ENCODE results near the gene LDLRAD3. TPM values are rescaled to one million over a fixed set of nuclear protein-coding genes. Genes with fewer than 3 reads are reported as not detected.

The LDLRAD3 gene
- total and polyA plus RNA-seq, 7 experiments from 2014 or later: 0.08 to 6.9 (median 0.41) TPM; not detected in 3

DNA sequence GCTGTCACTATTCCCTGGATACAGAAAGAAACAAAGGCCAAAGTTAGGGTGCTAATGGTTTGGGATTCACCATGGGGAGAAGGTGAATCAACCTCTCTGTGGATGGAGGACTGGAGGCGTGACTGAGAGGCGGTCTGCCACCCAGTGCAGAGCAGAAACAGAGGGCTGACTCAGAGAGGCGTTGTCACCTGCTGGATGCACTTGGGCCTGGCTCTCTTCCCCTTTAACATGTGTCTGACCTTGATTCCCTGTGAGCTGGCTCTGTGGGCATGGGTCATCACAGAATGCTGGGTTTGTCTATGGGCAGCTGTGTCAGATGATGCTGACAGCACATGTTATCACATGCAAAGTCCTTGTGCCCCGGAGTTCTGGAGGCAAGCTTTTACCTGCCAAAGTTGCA lies 75.9 kb downstream of the LDLRAD3 start:
- Histone ChIP-seq H3K27me3 (ENCODE audit: control insufficient read depth in 2 of 2, insufficient read depth in 2 of 2, low read length in 2 of 2) (no peaks in the 10 kb centered on the region), H3K4me1 (ENCODE audit: control insufficient read depth in 2 of 2, insufficient read depth in 2 of 2, low read length in 2 of 2) (no peaks in the 10 kb centered on the region), H3K36me3 (ENCODE audit: control insufficient read depth in 2 of 3, insufficient read depth in 3 of 3, low read length in 3 of 3) (no peaks in the 10 kb centered on the region), H3K9me3 (ENCODE audit: control insufficient read depth in 2 of 3, low read length in 3 of 3) (no peaks in the 10 kb centered on the region), H3K4me3 (ENCODE audit: low read length) (no peak overlapping the region), H3K27ac (ENCODE audit: low read depth, low read length) (no peak overlapping the region)
- H3K4me1 Mint-ChIP-seq: peaks cover 0 to 2% (median 0%) of the 10 kb centered on the region in 7 donors
- DNase-seq (no peak), ATAC-seq (no peak)
- no peak overlapping the region for H3K4me3 Mint-ChIP-seq
- peaks cover 0 to 4% (median 0%) of the 10 kb centered on the region in 11 donors for H3K9me3 Mint-ChIP-seq
- CTCF ChIA-PET: no interaction called here
- peaks cover 4 to 35% (median 20%) of the 10 kb centered on the region in 5 donors for H3K27me3 Mint-ChIP-seq
- intact Hi-C loops (cut with micrococcal nuclease): no loop called here
- POLR2A ChIA-PET: no interaction called here
- no peaks in the 10 kb centered on the region for H3K36me3 Mint-ChIP-seq
- no peak overlapping the region for H3K27ac Mint-ChIP-seq

GRCh38 chr11:36022882-36023281 lies 79.0 kb downstream of the LDLRAD3 start:
- ATAC-seq (no peak), DNase-seq (no peak)
- no peak overlapping the region for H3K4me3 Mint-ChIP-seq
- Histone ChIP-seq H3K9me3 (ENCODE audit: control insufficient read depth in 2 of 3, low read length in 3 of 3) (no peaks in the 10 kb centered on the region), H3K27ac (ENCODE audit: low read depth, low read length) (no peak overlapping the region), H3K27me3 (ENCODE audit: control insufficient read depth in 2 of 2, insufficient read depth in 2 of 2, low read length in 2 of 2) (no peaks in the 10 kb centered on the region), H3K36me3 (ENCODE audit: control insufficient read depth in 2 of 3, insufficient read depth in 3 of 3, low read length in 3 of 3) (no peaks in the 10 kb centered on the region), H3K4me1 (ENCODE audit: control insufficient read depth in 2 of 2, insufficient read depth in 2 of 2, low read length in 2 of 2) (no peaks in the 10 kb centered on the region), H3K4me3 (ENCODE audit: low read length) (no peak overlapping the region)
- H3K36me3 Mint-ChIP-seq: no peaks in the 10 kb centered on the region
- ChIA-PET CTCF (no interaction called here), POLR2A (no interaction called here)
- intact Hi-C loops (cut with micrococcal nuclease): no loop called here
- H3K4me1 Mint-ChIP-seq: peaks cover 0 to 2% (median 0%) of the 10 kb centered on the region in 7 donors
- H3K27ac Mint-ChIP-seq: no peak overlapping the region
- peaks cover 4 to 35% (median 24%) of the 10 kb centered on the region in 5 donors for H3K27me3 Mint-ChIP-seq
- H3K9me3 Mint-ChIP-seq: peaks cover 0 to 4% (median 0%) of the 10 kb centered on the region in 11 donors

- Histone ChIP-seq H3K4me1 (ENCODE audit: control insufficient read depth in 2 of 2, insufficient read depth in 2 of 2, low read length in 2 of 2) (no peaks in the 10 kb centered on the region), H3K27ac (ENCODE audit: low read depth, low read length) (no peak overlapping the region), H3K27me3 (ENCODE audit: control insufficient read depth in 2 of 2, insufficient read depth in 2 of 2, low read length in 2 of 2) (no peaks in the 10 kb centered on the region), H3K4me3 (ENCODE audit: low read length) (no peak overlapping the region), H3K36me3 (ENCODE audit: control insufficient read depth in 2 of 3, insufficient read depth in 3 of 3, low read length in 3 of 3) (no peaks in the 10 kb centered on the region), H3K9me3 (ENCODE audit: control insufficient read depth in 2 of 3, low read length in 3 of 3) (no peaks in the 10 kb centered on the region)
- Mint-ChIP-seq H3K36me3 (no peaks in the 10 kb centered on the region), H3K9me3 (peaks cover 0 to 4% (median 0%) of the 10 kb centered on the region in 11 donors), H3K4me3 (no peak overlapping the region), H3K27me3 (peaks cover 4 to 29% (median 18%) of the 10 kb centered on the region in 5 donors), H3K4me1 (peaks cover 0 to 2% (median 0%) of the 10 kb centered on the region in 7 donors), H3K27ac (peak overlapping the region in 1 of 9 donors; percentile 14)
- no peak for DNase-seq
- ChIA-PET CTCF (no interaction called here), POLR2A (no interaction called here)
- no peak for ATAC-seq
- intact Hi-C loops (cut with micrococcal nuclease): no loop called here
Observed at GRCh38 chr11:36023922-36024321, 80.1 kb downstream of the LDLRAD3 start.

DNA sequence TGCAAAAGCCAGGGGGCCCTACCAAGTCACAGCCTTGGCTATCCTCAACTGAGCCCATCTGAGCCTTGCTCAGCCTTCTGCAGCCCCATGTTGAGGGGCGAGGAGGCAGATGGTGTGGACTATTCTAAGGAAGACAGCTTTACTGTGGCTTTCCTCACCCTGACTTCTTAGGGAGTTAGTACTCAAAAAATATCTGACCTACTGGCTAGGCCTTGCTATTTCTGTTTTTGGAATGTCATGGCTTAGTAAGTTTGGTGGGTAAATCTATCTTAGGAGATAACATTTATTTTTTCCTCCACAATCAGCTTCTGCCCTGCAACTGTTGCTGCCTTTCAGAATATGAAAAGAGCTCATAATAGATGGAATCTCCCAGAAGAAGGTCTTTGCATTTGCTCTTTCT lies 80.9 kb downstream of the LDLRAD3 start:
- Histone ChIP-seq H3K27ac (ENCODE audit: low read depth, low read length) (no peak overlapping the region), H3K9me3 (ENCODE audit: control insufficient read depth in 2 of 3, low read length in 3 of 3) (no peaks in the 10 kb centered on the region), H3K4me3 (ENCODE audit: low read length) (no peak overlapping the region), H3K4me1 (ENCODE audit: control insufficient read depth in 2 of 2, insufficient read depth in 2 of 2, low read length in 2 of 2) (no peaks in the 10 kb centered on the region), H3K27me3 (ENCODE audit: control insufficient read depth in 2 of 2, insufficient read depth in 2 of 2, low read length in 2 of 2) (no peaks in the 10 kb centered on the region), H3K36me3 (ENCODE audit: control insufficient read depth in 2 of 3, insufficient read depth in 3 of 3, low read length in 3 of 3) (no peaks in the 10 kb centered on the region)
- intact Hi-C loops (cut with micrococcal nuclease): no loop called here
- DNase-seq (no peak), ATAC-seq (no peak)
- no peak overlapping the region for H3K27ac Mint-ChIP-seq
- peaks cover 0 to 2% (median 0%) of the 10 kb centered on the region in 7 donors for H3K4me1 Mint-ChIP-seq
- peaks cover 4 to 21% (median 13%) of the 10 kb centered on the region in 5 donors for H3K27me3 Mint-ChIP-seq
- H3K4me3 Mint-ChIP-seq: no peak overlapping the region
- ChIA-PET POLR2A (no interaction called here), CTCF (no interaction called here)
- H3K36me3 Mint-ChIP-seq: no peaks in the 10 kb centered on the region
- peaks cover 0 to 4% (median 0%) of the 10 kb centered on the region in 11 donors for H3K9me3 Mint-ChIP-seq

DNA sequence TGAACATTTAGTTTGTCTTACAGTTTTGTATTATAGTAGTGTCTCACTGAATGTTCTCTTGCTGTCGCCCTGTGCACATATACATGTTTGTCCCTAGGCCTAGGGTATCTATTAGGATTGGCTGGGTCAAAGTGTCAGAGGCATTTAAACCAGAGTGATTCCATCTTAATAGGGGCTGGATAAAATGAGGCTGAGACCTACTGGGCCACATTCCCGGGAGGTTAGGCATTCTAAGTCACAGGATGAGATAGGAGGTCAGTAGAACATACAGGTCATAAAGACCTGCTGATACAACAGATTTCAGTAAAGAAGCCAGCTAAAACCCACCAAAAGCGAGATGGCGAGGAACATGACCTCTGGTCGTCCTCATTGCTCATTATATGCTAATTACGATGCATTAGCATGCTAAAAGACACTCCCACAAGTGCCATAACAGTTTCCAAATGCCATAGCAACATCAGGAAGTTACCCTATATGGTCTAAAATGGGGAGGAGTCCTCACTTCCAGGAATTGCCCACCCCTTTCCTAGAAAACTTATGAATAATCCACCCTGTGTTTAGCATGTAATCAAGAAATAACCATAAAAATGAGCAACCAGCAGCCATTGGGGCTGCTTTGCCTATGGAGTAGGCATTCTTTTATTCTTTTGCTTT lies 82.6 kb downstream of the LDLRAD3 start:
- Mint-ChIP-seq H3K36me3 (no peaks in the 10 kb centered on the region), H3K27ac (no peak overlapping the region), H3K4me1 (no peaks in the 10 kb centered on the region), H3K27me3 (peaks cover 0 to 8% (median 6%) of the 10 kb centered on the region in 5 donors), H3K4me3 (no peak overlapping the region), H3K9me3 (no peaks in the 10 kb centered on the region)
- no peak for ATAC-seq
- Histone ChIP-seq H3K27ac (ENCODE audit: low read depth, low read length) (no peak overlapping the region), H3K9me3 (ENCODE audit: control insufficient read depth in 2 of 3, low read length in 3 of 3) (no peaks in the 10 kb centered on the region), H3K4me1 (ENCODE audit: control insufficient read depth in 2 of 2, insufficient read depth in 2 of 2, low read length in 2 of 2) (no peaks in the 10 kb centered on the region), H3K36me3 (ENCODE audit: control insufficient read depth in 2 of 3, insufficient read depth in 3 of 3, low read length in 3 of 3) (no peaks in the 10 kb centered on the region), H3K27me3 (ENCODE audit: control insufficient read depth in 2 of 2, insufficient read depth in 2 of 2, low read length in 2 of 2) (no peaks in the 10 kb centered on the region), H3K4me3 (ENCODE audit: low read length) (no peak overlapping the region)
- POLR2A ChIA-PET: no interaction called here
- CTCF ChIA-PET: no interaction called here
- intact Hi-C loops (cut with micrococcal nuclease): no loop called here
- DNase-seq: no peak

DNA sequence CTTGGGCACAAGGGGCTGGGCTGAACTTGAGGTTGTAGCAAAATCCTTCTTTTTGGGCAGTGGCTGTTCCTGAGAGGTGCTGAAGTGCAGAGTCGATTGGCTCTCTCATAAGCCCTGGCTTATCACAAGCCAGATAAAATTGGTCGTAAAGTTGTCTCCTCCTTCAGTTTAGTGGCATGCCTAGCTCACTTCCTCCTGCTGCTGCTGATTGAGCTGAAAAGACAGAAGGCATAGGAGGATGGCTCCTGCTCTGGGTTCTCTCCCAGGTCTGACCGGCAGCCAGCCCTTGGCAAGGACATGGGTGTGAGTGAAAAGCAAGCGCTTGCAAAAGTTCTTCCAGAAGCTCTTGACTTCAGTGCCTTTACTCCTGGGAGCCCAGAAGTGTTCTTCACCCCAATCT lies 83.9 kb downstream of the LDLRAD3 start:
- Mint-ChIP-seq H3K27me3 (peaks cover 0 to 8% (median 3%) of the 10 kb centered on the region in 5 donors), H3K36me3 (no peaks in the 10 kb centered on the region), H3K9me3 (no peaks in the 10 kb centered on the region), H3K4me3 (no peak overlapping the region), H3K4me1 (no peaks in the 10 kb centered on the region), H3K27ac (no peak overlapping the region)
- CTCF ChIA-PET: no interaction called here
- Histone ChIP-seq H3K27ac (ENCODE audit: low read depth, low read length) (no peak overlapping the region), H3K4me1 (ENCODE audit: control insufficient read depth in 2 of 2, insufficient read depth in 2 of 2, low read length in 2 of 2) (no peaks in the 10 kb centered on the region), H3K27me3 (ENCODE audit: control insufficient read depth in 2 of 2, insufficient read depth in 2 of 2, low read length in 2 of 2) (no peaks in the 10 kb centered on the region), H3K36me3 (ENCODE audit: control insufficient read depth in 2 of 3, insufficient read depth in 3 of 3, low read length in 3 of 3) (no peaks in the 10 kb centered on the region), H3K9me3 (ENCODE audit: control insufficient read depth in 2 of 3, low read length in 3 of 3) (no peaks in the 10 kb centered on the region), H3K4me3 (ENCODE audit: low read length) (no peak overlapping the region)
- intact Hi-C loops (cut with micrococcal nuclease): no loop called here
- ATAC-seq: no peak
- POLR2A ChIA-PET: no interaction called here
- DNase-seq: no peak

- ChIA-PET CTCF (no interaction called here), POLR2A (no interaction called here)
- Mint-ChIP-seq H3K9me3 (no peaks in the 10 kb centered on the region), H3K27me3 (peaks cover 0 to 12% (median 0%) of the 10 kb centered on the region in 5 donors), H3K27ac (no peak overlapping the region), H3K4me1 (no peaks in the 10 kb centered on the region), H3K4me3 (no peak overlapping the region), H3K36me3 (no peaks in the 10 kb centered on the region)
- Histone ChIP-seq H3K27me3 (ENCODE audit: control insufficient read depth in 2 of 2, insufficient read depth in 2 of 2, low read length in 2 of 2) (no peaks in the 10 kb centered on the region), H3K9me3 (ENCODE audit: control insufficient read depth in 2 of 3, low read length in 3 of 3) (no peaks in the 10 kb centered on the region), H3K4me3 (ENCODE audit: low read length) (no peak overlapping the region), H3K36me3 (ENCODE audit: control insufficient read depth in 2 of 3, insufficient read depth in 3 of 3, low read length in 3 of 3) (no peaks in the 10 kb centered on the region), H3K4me1 (ENCODE audit: control insufficient read depth in 2 of 2, insufficient read depth in 2 of 2, low read length in 2 of 2) (no peaks in the 10 kb centered on the region), H3K27ac (ENCODE audit: low read depth, low read length) (no peak overlapping the region)
- intact Hi-C loops (cut with micrococcal nuclease): no loop called here
- DNase-seq (no peak), ATAC-seq (no peak)
Observed at GRCh38 chr11:36029616-36030015, 85.8 kb downstream of the LDLRAD3 start.

Measured in naive thymus-derived CD4-positive, alpha-beta T cell (primary cell).